Loucy (cell line): ENCODE data around the gene DCP2.
A peak's percentile ranks its signal among the peaks of the same experiment; 100 is the strongest.

ENCODE experiments used
- H2AFZ ChIP-seq: fragments of 200-600 bp; sonication (generic); 2 replicates; pipeline ENCODE4 v1.6.0; 2016; ENCODE audit warnings: antibody characterized with exemption, mild to moderate bottlenecking, low read length, moderate library complexity
- H3F3A ChIP-seq: fragments of 200-600 bp; 2 replicates; pipeline ENCODE4 v1.6.0; 2016; ENCODE audit warnings: antibody characterized with exemption, low read depth, mild to moderate bottlenecking
- H3K27me3 ChIP-seq: fragments of 200-600 bp; sonication (generic); 2 replicates; pipeline ENCODE4 v1.6.1; 2014; ENCODE audit warnings: low read length, mild to moderate bottlenecking; ENCODE audit not compliant: insufficient read depth, poor library complexity, severe bottlenecking
- H3K36me3 ChIP-seq: fragments of 200-600 bp; sonication (generic); 2 replicates; pipeline ENCODE4 v1.6.1; 2016; ENCODE audit warnings: low read length; ENCODE audit not compliant: insufficient read depth
- H3K4me1 ChIP-seq: fragments of 200-600 bp; sonication (generic); 2 replicates; pipeline ENCODE4 v1.5.1; 2014; ENCODE audit warnings: low read length, mild to moderate bottlenecking; ENCODE audit not compliant: insufficient read depth, poor library complexity, severe bottlenecking
- H3K4me2 ChIP-seq: fragments of 200-600 bp; sonication (generic); 2 replicates; pipeline ENCODE4 v1.6.0; 2014; ENCODE audit warnings: antibody characterized with exemption, low read length, low read depth, mild to moderate bottlenecking; ENCODE audit not compliant: poor library complexity, severe bottlenecking
- H3K4me3 ChIP-seq: fragments of 200-600 bp; sonication (generic); 2 replicates; pipeline ENCODE4 v1.5.1; 2014; ENCODE audit warnings: low read length, mild to moderate bottlenecking, mixed read lengths; ENCODE audit not compliant: poor library complexity, severe bottlenecking
- H3K79me2 ChIP-seq: fragments of 200-600 bp; sonication (generic); 2 replicates; pipeline ENCODE4 v1.6.1; 2014; ENCODE audit warnings: low read length; ENCODE audit not compliant: insufficient read depth
- H3K9ac ChIP-seq: fragments of 200-600 bp; sonication (generic); 2 replicates; pipeline ENCODE4 v1.6.0; 2014; ENCODE audit warnings: mild to moderate bottlenecking, low read depth, low read length, moderate library complexity; ENCODE audit not compliant: poor library complexity, severe bottlenecking
- H3K9me2 ChIP-seq: fragments of 200-600 bp; sonication (generic); replicated peaks from 2 replicates; pipeline ENCODE4 v1.6.1; 2016; ENCODE audit warnings: low read depth, low read length, mixed read lengths
- H3K9me3 ChIP-seq: fragments of 200-600 bp; sonication (generic); 2 replicates; pipeline ENCODE4 v1.6.1; 2014; ENCODE audit warnings: mild to moderate bottlenecking, antibody characterized with exemption, low read length, low read depth; ENCODE audit not compliant: insufficient read depth
- H4K20me1 ChIP-seq: fragments of 200-600 bp; sonication (generic); 2 replicates; pipeline ENCODE4 v1.6.0; 2014; ENCODE audit warnings: antibody characterized with exemption, low read length, mild to moderate bottlenecking; ENCODE audit not compliant: insufficient read depth, poor library complexity, severe bottlenecking
- CTCF ChIP-seq: fragments of 200-600 bp; sonication (generic); conservative IDR thresholded peaks from 2 replicates; pipeline ENCODE4 v1.5.1; 2014; ENCODE audit warnings: mild to moderate bottlenecking, antibody characterized with exemption, low read length
- EZH2phosphoT487 ChIP-seq: fragments of 200-600 bp; IDR thresholded peaks from 2 replicates; pipeline ENCODE4 v1.6.1; 2018; ENCODE audit warnings: antibody characterized with exemption, mild to moderate bottlenecking, moderate library complexity, borderline replicate concordance

The DCP2 gene

DNA sequence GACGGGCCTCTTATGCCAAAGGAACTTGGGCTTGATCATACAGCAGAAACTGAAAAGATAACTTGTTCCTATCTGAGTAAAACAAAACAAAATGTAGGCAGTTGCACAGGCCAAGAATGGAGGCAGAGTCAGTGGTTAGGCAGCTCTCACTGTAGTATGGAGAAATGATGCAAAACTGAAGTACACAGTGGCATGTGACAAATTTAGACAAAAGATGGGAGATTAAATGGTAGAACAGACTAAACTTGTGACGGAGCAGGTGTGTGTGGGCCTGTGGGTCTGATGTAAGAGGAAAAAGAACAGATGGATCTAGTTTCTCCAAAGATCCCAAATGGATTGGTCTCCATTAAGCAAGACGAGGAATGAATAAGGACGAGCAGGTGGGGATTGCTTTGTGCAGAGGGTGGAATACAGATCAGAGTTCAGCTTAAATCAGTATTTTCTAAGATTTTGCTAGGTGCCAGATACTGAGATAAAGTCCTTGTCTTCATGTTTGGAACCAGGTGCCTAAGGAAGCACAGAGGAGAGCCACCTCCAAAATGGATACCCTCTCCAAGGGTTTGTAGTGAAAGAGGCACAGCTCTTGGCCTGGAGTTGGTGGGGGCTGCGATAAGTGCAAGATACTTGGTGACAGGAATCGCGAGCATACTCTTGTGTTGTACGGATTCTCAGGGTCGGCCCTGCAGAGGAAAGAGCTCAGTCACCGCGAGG is 722 bp upstream of the DCP2 start:
- H3F3A ChIP-seq = no peaks in the 10 kb centered on the region
- peak overlapping the region; percentile 92 for H3K9ac ChIP-seq
- peaks cover 33% of the 10 kb centered on the region for H4K20me1 ChIP-seq
- H3K9me3 ChIP-seq = no peaks in the 10 kb centered on the region
- no peaks in the 10 kb centered on the region for H3K27me3 ChIP-seq
- H3K36me3 ChIP-seq = no peaks in the 10 kb centered on the region
- H2AFZ ChIP-seq = peak overlapping the region; percentile 78
- peaks cover 26% of the 10 kb centered on the region for H3K4me1 ChIP-seq
- TF ChIP-seq EZH2phosphoT487 = no peak
- TF ChIP-seq CTCF = no peak
- H3K4me2 ChIP-seq = peak overlapping the region; percentile 93
- H3K9me2 ChIP-seq = no peaks in the 10 kb centered on the region
- H3K4me3 ChIP-seq = peak overlapping the region; percentile 94
- peaks cover 41% of the 10 kb centered on the region for H3K79me2 ChIP-seq

GRCh38 chr5:112977440-112977861 is 853 bp downstream of the DCP2 start:
- Histone ChIP-seq H3K79me2 (peaks cover 57% of the 10 kb centered on the region), H4K20me1 (peaks cover 33% of the 10 kb centered on the region), H2AFZ (peak overlapping the region; percentile 69; the same call in 1 of the 2 replicates)

GRCh38 chr5:112978836-112979235 is 2.2 kb downstream of the DCP2 start:
- H3K9me3 ChIP-seq = no peaks in the 10 kb centered on the region
- peak overlapping the region; percentile 94 for H3K4me3 ChIP-seq
- H3K4me2 ChIP-seq = peak overlapping the region; percentile 71
- H3F3A ChIP-seq = no peaks in the 10 kb centered on the region
- peaks cover 44% of the 10 kb centered on the region for H4K20me1 ChIP-seq
- TF ChIP-seq EZH2phosphoT487 (no peak), CTCF (no peak)
- H3K9me2 ChIP-seq = no peaks in the 10 kb centered on the region
- no peaks in the 10 kb centered on the region for H3K27me3 ChIP-seq
- H3K4me1 ChIP-seq = peaks cover 34% of the 10 kb centered on the region
- no peak overlapping the region for H2AFZ ChIP-seq
- no peaks in the 10 kb centered on the region for H3K36me3 ChIP-seq
- peak overlapping the region; percentile 92 for H3K9ac ChIP-seq
- H3K79me2 ChIP-seq = peaks cover 71% of the 10 kb centered on the region

More at GRCh38 chr5:112977440-112977861, 853 bp downstream of the DCP2 start:
- Histone ChIP-seq H3K9me3 (no peaks in the 10 kb centered on the region), H3F3A (no peaks in the 10 kb centered on the region), H3K36me3 (no peaks in the 10 kb centered on the region), H3K4me1 (peaks cover 34% of the 10 kb centered on the region), H3K9me2 (no peaks in the 10 kb centered on the region), H3K4me3 (peak overlapping the region; percentile 94), H3K27me3 (no peaks in the 10 kb centered on the region), H3K4me2 (peak overlapping the region; percentile 71), H3K9ac (peak overlapping the region; percentile 92)
- TF ChIP-seq CTCF = no peak
- no peak for TF ChIP-seq EZH2phosphoT487
